ENCODE results near the gene ZNF532.

ZNF532 gene

DNA sequence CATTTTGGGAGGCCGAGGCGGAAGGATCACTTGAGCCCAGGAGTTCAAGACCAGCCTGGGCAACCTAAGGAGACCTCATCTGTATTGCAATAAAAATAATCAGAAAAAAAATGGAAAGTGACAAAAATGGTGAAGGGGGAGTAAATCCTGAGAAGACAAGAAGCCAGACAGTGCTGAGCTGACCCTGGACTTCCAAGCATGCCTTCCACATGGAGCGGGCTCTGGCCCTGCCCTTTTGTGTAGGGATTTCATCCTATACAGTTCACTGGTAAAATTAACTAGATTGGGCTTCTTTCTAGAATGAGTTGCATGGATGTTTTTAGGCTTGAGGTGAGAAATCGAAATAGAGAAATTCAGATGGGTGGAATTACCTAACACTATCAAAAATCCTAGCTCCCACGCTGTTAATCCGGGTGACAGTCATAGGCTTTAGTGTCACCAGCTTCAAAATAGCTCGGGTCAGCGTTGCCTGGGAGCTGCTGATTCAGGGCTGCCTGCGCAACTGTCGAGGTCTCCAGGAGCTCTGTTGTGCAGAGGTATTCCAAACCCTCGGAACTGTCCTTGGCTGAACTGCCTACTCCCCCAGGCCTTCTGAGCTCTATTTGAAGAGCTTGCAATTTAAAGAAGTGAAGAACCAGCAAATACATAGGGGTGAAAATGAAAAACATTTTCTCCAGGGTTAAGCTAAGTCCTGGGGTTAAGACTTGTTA lies 21.5 kb upstream of the ZNF532 start:
- H3K4me1 ChIP-seq (ENCODE audit: insufficient read depth, low read length, poor library complexity, severe bottlenecking) = no peaks in the 10 kb centered on the region
- H3K27me3 ChIP-seq (ENCODE audit: insufficient read depth, low read length, poor library complexity, severe bottlenecking) = peaks cover 4% of the 10 kb centered on the region
- no peaks in the 10 kb centered on the region for H3K79me2 ChIP-seq (ENCODE audit: insufficient read depth, low read length)
- H3K36me3 ChIP-seq (ENCODE audit: insufficient read depth, low read length) = no peaks in the 10 kb centered on the region
- H3K9ac ChIP-seq (ENCODE audit: low read depth, low read length, poor library complexity, severe bottlenecking) = no peak overlapping the region
- no peak overlapping the region for H3K4me2 ChIP-seq (ENCODE audit: low read depth, low read length, poor library complexity, severe bottlenecking)
- no peak overlapping the region for H3K4me3 ChIP-seq (ENCODE audit: low read length, poor library complexity, severe bottlenecking)
- no peaks in the 10 kb centered on the region for H3F3A ChIP-seq (ENCODE audit: low read depth)
- no peak for TF ChIP-seq CTCF (conservative IDR thresholded peaks at IDR 0.05; ENCODE audit: low read length)
- TF ChIP-seq EZH2phosphoT487 (IDR thresholded peaks at IDR 0.05; ENCODE audit: borderline replicate concordance) = no peak
- H2AFZ ChIP-seq (ENCODE audit: low read length) = no peak overlapping the region
- H4K20me1 ChIP-seq (ENCODE audit: insufficient read depth, low read length, poor library complexity, severe bottlenecking) = no peaks in the 10 kb centered on the region
- H3K9me2 ChIP-seq (replicated peaks; ENCODE audit: low read depth, low read length) = no peaks in the 10 kb centered on the region
- H3K9me3 ChIP-seq (ENCODE audit: insufficient read depth, low read depth, low read length) = no peaks in the 10 kb centered on the region

- Histone ChIP-seq H4K20me1 (ENCODE audit: insufficient read depth, low read length, poor library complexity, severe bottlenecking) (no peaks in the 10 kb centered on the region), H3K27me3 (ENCODE audit: insufficient read depth, low read length, poor library complexity, severe bottlenecking) (peaks cover 4% of the 10 kb centered on the region), H3K4me2 (ENCODE audit: low read depth, low read length, poor library complexity, severe bottlenecking) (no peak overlapping the region), H3K9ac (ENCODE audit: low read depth, low read length, poor library complexity, severe bottlenecking) (no peak overlapping the region), H3K79me2 (ENCODE audit: insufficient read depth, low read length) (no peaks in the 10 kb centered on the region), H3K36me3 (ENCODE audit: insufficient read depth, low read length) (no peaks in the 10 kb centered on the region), H3K9me2 (replicated peaks; ENCODE audit: low read depth, low read length) (no peaks in the 10 kb centered on the region), H2AFZ (ENCODE audit: low read length) (no peak overlapping the region), H3K4me3 (ENCODE audit: low read length, poor library complexity, severe bottlenecking) (no peak overlapping the region), H3F3A (ENCODE audit: low read depth) (no peaks in the 10 kb centered on the region), H3K4me1 (ENCODE audit: insufficient read depth, low read length, poor library complexity, severe bottlenecking) (no peaks in the 10 kb centered on the region), H3K9me3 (ENCODE audit: insufficient read depth, low read depth, low read length) (no peaks in the 10 kb centered on the region)
- TF ChIP-seq CTCF (conservative IDR thresholded peaks at IDR 0.05; ENCODE audit: low read length) = no peak
- TF ChIP-seq EZH2phosphoT487 (IDR thresholded peaks at IDR 0.05; ENCODE audit: borderline replicate concordance) = no peak
Observed at GRCh38 chr18:58843688-58844035, 21.0 kb upstream of the ZNF532 start.

DNA sequence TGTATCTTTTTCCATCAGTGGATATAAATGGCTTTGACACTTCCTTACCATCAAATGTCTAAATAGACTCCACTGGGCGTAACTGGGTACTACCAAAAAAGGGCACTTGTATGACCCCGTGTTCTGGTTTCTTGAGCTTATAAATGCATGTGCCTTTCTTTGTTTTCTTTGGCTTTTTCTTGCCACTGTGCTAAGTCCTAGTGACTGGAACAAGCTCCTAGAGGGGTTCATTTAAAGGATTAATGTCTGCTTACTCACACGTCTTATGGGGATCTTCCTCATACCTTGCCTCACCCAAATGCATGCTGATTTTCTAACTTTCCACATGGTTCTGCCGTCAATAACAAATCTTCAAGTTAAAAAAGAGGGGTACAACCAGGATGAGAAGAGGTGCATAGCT lies 19.8 kb upstream of the ZNF532 start:
- H3K9ac ChIP-seq (ENCODE audit: low read depth, low read length, poor library complexity, severe bottlenecking) = no peak overlapping the region
- H3K36me3 ChIP-seq (ENCODE audit: insufficient read depth, low read length) = no peaks in the 10 kb centered on the region
- H3K79me2 ChIP-seq (ENCODE audit: insufficient read depth, low read length) = no peaks in the 10 kb centered on the region
- H3K4me2 ChIP-seq (ENCODE audit: low read depth, low read length, poor library complexity, severe bottlenecking) = no peak overlapping the region
- H3K4me3 ChIP-seq (ENCODE audit: low read length, poor library complexity, severe bottlenecking) = no peak overlapping the region
- H4K20me1 ChIP-seq (ENCODE audit: insufficient read depth, low read length, poor library complexity, severe bottlenecking) = no peaks in the 10 kb centered on the region
- H3F3A ChIP-seq (ENCODE audit: low read depth) = no peaks in the 10 kb centered on the region
- no peaks in the 10 kb centered on the region for H3K4me1 ChIP-seq (ENCODE audit: insufficient read depth, low read length, poor library complexity, severe bottlenecking)
- no peak for TF ChIP-seq CTCF (conservative IDR thresholded peaks at IDR 0.05; ENCODE audit: low read length)
- no peak for TF ChIP-seq EZH2phosphoT487 (IDR thresholded peaks at IDR 0.05; ENCODE audit: borderline replicate concordance)
- no peaks in the 10 kb centered on the region for H3K9me3 ChIP-seq (ENCODE audit: insufficient read depth, low read depth, low read length)
- no peaks in the 10 kb centered on the region for H3K9me2 ChIP-seq (replicated peaks; ENCODE audit: low read depth, low read length)
- no peak overlapping the region for H2AFZ ChIP-seq (ENCODE audit: low read length)
- H3K27me3 ChIP-seq (ENCODE audit: insufficient read depth, low read length, poor library complexity, severe bottlenecking) = peaks cover 4% of the 10 kb centered on the region
